GM12864 (cell line): ENCODE results near the gene ABCC9.

ENCODE experiments used
- DNase-seq: peaks from one replicate; pipeline ENCODE4 v3.0.0-alpha.2; 2011; ENCODE audit warnings: low read depth
- H3K4me3 ChIP-seq: 2 replicates; pipeline ENCODE4 v1.5.1; 2011; ENCODE audit warnings: mild to moderate bottlenecking, low read depth, low read length, control low read depth
- TF ChIP-seq, protein P1 (sequence below): IDR thresholded peaks from 2 replicates; pipeline ENCODE4 v1.5.1; 2011; ENCODE audit warnings: low read depth, mild to moderate bottlenecking, moderate library complexity, low read length, control low read depth, inconsistent platforms; ENCODE audit errors: missing control alignments

The ABCC9 gene

DNA sequence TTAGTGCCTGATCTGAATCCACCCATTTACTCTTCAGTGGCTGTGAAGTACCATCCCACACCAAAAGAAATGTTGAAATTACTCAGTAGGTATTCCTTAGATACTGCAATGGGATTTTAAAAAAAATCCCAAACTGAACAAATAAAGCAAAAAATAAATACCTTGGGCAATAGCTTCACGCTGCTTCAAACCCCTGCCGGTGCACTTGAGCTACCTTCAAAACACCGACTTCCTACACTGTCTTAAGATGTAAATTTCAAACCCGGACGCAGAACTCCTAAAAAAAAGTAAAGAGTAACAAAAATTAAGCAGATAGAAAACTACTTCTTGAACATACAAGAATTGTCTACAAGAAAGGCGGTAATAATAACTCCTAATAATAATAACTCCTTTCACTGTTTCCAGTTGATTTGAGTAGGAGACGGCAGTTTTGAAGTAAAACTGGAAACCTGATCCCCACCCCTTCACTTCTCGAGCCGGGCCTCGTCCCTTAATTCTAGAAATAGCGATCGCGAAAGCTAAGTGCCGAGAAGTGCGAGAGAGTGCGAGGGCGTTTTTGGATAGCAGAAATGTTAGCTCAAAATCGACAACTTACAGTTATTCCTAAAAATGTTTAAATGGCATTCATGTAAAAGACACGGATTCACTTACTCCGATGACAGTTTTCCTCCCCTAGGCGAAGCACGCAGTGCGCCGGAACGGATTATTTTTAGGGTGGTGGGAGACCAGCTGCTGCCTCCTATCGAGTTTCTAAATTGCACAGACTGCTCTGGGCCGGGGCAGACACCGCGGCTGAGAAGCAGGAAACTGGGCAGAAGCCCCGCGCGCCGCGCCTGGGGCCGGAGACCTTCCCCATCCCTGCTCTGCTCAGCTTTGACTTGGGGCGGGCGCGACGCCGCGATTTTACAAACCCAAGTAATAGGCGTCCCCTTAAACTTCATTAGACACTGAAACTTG is at the start of gene ABCC9:
TSS of gene ABCC9 (minus strand) at position 878 of the 957 bp plus-strand sequence. CDS start 4,752 bp downstream, outside the sequence.
- TF ChIP-seq, protein P1, sequence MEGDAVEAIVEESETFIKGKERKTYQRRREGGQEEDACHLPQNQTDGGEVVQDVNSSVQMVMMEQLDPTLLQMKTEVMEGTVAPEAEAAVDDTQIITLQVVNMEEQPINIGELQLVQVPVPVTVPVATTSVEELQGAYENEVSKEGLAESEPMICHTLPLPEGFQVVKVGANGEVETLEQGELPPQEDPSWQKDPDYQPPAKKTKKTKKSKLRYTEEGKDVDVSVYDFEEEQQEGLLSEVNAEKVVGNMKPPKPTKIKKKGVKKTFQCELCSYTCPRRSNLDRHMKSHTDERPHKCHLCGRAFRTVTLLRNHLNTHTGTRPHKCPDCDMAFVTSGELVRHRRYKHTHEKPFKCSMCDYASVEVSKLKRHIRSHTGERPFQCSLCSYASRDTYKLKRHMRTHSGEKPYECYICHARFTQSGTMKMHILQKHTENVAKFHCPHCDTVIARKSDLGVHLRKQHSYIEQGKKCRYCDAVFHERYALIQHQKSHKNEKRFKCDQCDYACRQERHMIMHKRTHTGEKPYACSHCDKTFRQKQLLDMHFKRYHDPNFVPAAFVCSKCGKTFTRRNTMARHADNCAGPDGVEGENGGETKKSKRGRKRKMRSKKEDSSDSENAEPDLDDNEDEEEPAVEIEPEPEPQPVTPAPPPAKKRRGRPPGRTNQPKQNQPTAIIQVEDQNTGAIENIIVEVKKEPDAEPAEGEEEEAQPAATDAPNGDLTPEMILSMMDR, result no peak
- no peak within 1 kb of the TSS for H3K4me3 ChIP-seq
- DNase-seq, result no peak

DNA sequence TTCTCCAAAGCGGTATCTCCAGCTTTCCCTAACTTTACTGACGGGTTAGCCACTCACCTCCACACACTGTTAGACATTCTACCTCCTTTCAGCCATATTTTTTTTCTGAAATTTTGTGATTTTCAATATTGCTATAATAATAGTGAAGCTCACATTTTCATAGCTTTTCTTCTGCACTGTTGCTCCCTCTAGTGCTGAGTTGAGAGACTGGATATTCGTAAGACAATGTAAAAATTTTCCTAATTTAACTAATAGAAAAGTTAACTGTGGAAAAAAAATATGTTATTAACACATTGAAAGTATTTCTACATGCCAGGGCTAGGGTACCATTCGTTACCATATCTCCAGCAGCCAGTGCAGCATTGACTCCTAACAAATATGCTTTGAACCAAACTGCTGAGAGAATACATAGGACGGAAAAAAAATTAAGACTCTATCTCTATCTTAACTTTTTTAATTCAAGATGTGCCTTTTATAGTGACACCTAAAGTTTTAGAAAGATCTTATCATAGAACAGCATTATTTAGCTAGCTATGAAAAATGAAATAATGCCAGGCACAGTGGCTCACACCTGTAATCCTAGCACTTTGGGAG is 48.7 kb upstream of the ABCC9 start:
- TF ChIP-seq, protein P1, result peak; percentile 29

DNA sequence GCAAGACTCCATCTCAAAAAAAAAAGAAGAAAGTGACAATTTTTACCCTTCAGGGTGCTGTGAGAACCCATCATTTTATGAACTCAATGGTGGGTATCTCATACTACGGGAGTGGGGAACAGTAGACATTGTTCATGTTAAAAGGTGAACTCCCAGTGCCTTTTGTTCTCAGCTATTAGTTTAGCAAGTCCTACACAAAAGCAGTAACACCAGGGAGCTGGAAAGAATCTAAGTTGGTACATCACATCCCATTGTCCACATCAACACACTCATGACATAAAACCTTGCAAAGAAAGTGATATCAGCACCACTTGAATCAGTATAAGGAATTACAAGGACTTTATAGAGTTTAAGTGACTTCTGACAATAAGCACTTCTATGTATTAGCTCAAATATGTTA is 47.4 kb upstream of the ABCC9 start:
- no peak overlapping the region for H3K4me3 ChIP-seq
- DNase-seq, result no peak
- TF ChIP-seq, protein P1, result no peak

More for the DNA sequence above, 48.7 kb upstream of the ABCC9 start:
- H3K4me3 ChIP-seq, result no peak overlapping the region
- no peak for DNase-seq

DNA sequence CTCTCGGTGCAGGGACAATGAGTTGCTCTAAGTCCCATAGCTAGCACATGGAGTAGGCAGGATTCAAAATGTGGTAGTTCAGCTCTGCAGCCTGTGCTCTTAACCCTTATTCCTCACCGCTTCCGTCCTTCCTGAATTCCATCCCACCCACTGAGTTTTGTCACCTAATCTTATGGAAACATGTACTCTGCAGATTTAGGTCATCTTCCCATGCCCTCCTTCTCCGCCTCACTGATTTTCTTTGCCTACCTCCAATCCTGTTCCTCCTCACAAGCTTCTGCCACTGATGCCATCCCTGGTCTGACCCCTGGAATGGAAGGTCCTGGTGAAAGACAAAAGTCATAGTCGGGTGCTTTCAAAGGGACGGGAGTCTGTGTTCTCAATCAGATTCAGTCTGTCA is 46.5 kb upstream of the ABCC9 start:
- TF ChIP-seq, protein P1, result no peak
- no peak overlapping the region for H3K4me3 ChIP-seq
- DNase-seq, result no peak

DNA sequence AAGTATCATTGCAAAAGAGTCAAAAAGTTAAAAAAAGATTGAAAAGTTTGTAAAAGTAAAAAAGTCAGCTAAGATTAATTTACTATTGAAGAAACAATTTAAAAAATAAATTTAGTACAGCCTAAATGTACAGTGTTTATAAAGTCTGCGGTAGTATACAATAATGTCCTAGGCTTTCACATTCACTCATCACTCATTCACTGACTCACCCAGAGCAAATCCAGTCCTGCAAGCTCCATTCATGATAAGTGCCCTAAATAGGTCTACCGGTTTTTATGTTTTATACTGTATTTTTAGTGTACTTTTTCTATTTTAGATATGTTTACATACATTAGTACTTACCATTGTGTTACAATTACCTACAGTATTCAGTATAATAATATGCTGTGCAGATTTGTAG is 43.9 kb upstream of the ABCC9 start:
- no peak overlapping the region for H3K4me3 ChIP-seq
- TF ChIP-seq, protein P1, result no peak
- no peak for DNase-seq

DNA sequence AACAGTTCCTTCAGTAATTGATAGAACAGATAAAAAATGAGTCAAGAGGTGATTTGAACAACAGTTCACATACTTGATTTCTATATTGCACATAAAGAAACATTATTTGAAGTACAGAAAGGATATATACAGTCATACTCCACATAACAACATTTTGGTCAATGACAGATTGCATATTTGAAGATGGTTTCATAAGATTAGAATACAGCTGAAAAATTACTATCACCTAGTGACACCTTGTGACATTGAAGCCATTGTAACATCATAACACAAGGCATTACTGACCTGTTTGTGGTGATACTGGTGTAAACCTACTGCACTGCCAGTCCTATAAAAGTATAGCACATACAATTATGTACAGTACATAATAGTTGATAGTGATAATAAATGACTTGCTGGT is 43.1 kb upstream of the ABCC9 start:
- TF ChIP-seq, protein P1, result no peak
- H3K4me3 ChIP-seq, result no peak overlapping the region

More for the DNA sequence above, 43.1 kb upstream of the ABCC9 start:
- no peak for DNase-seq
